CD4-positive, alpha-beta T cell (primary cell): ENCODE measurements around the gene RASA1. TPM values are rescaled to one million over a fixed set of nuclear protein-coding genes. Genes with fewer than 3 reads are reported as not detected.

Experiments used
- ATAC-seq: fragments of 200-7000 bp; cut with Tn5 transposase; one replicate; pipeline ENCODE4 v1.10.0; 2022; ENCODE audit warnings: mild to moderate bottlenecking; ENCODE audit not compliant: poor library complexity
- CTCF ChIA-PET: fragments of 350-600 bp; sonication (Branson Sonifier 250); formaldehyde crosslinking; loops from one replicate; lab custom pipeline; 2021; ENCODE audit warnings: antibody characterized with exemption, inconsistent platforms; lab: Charles Lee
- POLR2A ChIA-PET: fragments of 350-600 bp; sonication (Branson Sonifier 250); formaldehyde crosslinking; loops from one replicate; lab custom pipeline; 2021; ENCODE audit warnings: antibody characterized with exemption, inconsistent platforms; lab: Charles Lee
- DNase-seq, 14 experiments: peaks; one replicate each; pipeline ENCODE4 v3.0.0-alpha.2; 2013 to 2020; ENCODE audit warnings: mixed read lengths in 2 of 14
- H3K27ac ChIP-seq, 2 donors: one replicate each; pipeline versions ENCODE4 v1.5.1 to v1.7.0; 2013; ENCODE audit warnings: low read length in 2 of 2, low read depth in 1 of 2, mild to moderate bottlenecking in 1 of 2
- H3K27me3 ChIP-seq, 2 experiments: 1 replicate in 1 of 2; 2 replicates in 1 of 2; pipeline versions ENCODE4 v1.6.1 to v1.7.0; 2013; ENCODE audit warnings: low read length in 2 of 2, control low read depth in 1 of 2, mild to moderate bottlenecking in 1 of 2, moderate library complexity in 1 of 2; ENCODE audit not compliant: insufficient read depth in 2 of 2, control insufficient read depth in 1 of 2
- H3K36me3 ChIP-seq: one replicate; pipeline ENCODE4 v1.6.1; 2013; ENCODE audit warnings: low read length, control low read depth; ENCODE audit not compliant: insufficient read depth
- H3K4me1 ChIP-seq: one replicate; pipeline ENCODE4 v1.6.1; 2013; ENCODE audit warnings: low read length, control low read depth; ENCODE audit not compliant: insufficient read depth
- H3K4me3 ChIP-seq: one replicate; pipeline ENCODE4 v1.5.1; 2013; ENCODE audit warnings: mild to moderate bottlenecking, low read length, moderate library complexity
- H3K9me3 ChIP-seq, 2 experiments: 1 replicate in 1 of 2; 2 replicates in 1 of 2; pipeline versions ENCODE4 v1.6.1 to v1.7.0; 2013; ENCODE audit warnings: low read length in 2 of 2, mild to moderate bottlenecking in 2 of 2, control low read depth in 1 of 2, moderate library complexity in 1 of 2; ENCODE audit not compliant: control insufficient read depth in 1 of 2, insufficient read depth in 1 of 2
- H3K27ac Mint-ChIP-seq: one replicate; pipeline ENCODE4 v1.8.0; 2020; ENCODE audit warnings: mixed read lengths
- H3K27me3 Mint-ChIP-seq: one replicate; pipeline ENCODE4 v1.8.0; 2021; ENCODE audit warnings: mixed read lengths
- H3K36me3 Mint-ChIP-seq: one replicate; pipeline ENCODE4 v1.8.0; 2021; ENCODE audit warnings: low read depth, mixed read lengths
- H3K4me1 Mint-ChIP-seq: one replicate; pipeline ENCODE4 v1.8.0; 2021; ENCODE audit warnings: low read depth, mixed read lengths
- H3K4me3 Mint-ChIP-seq: one replicate; pipeline ENCODE4 v1.8.0; 2020; ENCODE audit warnings: mild to moderate bottlenecking, mixed read lengths
- H3K9me3 Mint-ChIP-seq: one replicate; pipeline ENCODE4 v1.8.0; 2020; ENCODE audit warnings: mixed read lengths
- CTCF ChIP-seq: fragments of 200-600 bp; IDR thresholded peaks from one replicate; pipeline ENCODE4 v1.8.0; 2022; ENCODE audit warnings: antibody characterized with exemption, mild to moderate bottlenecking
- intact Hi-C, 2 experiments: fragments of 100-400 bp; cut with DNase I in 1 of 2; cut with micrococcal nuclease in 1 of 2; formaldehyde crosslinking; loops; one replicate each; pipeline versions ENCODE4 v1.15.1 to v1.9.0; 2023 to 2025; cut with DNase I, micrococcal nuclease
- total RNA-seq, 174 experiments: library from RNA in 2 of 174; stranded (reverse) in 2 of 174; gene quantifications; one replicate each; pipeline ENCODE4 v1.2.3 and lab custom pipeline; 2021 to 2026

Gene RASA1
- total RNA-seq, 2 experiments from 2014 or later, result 15.1 to 15.4 TPM

DNA sequence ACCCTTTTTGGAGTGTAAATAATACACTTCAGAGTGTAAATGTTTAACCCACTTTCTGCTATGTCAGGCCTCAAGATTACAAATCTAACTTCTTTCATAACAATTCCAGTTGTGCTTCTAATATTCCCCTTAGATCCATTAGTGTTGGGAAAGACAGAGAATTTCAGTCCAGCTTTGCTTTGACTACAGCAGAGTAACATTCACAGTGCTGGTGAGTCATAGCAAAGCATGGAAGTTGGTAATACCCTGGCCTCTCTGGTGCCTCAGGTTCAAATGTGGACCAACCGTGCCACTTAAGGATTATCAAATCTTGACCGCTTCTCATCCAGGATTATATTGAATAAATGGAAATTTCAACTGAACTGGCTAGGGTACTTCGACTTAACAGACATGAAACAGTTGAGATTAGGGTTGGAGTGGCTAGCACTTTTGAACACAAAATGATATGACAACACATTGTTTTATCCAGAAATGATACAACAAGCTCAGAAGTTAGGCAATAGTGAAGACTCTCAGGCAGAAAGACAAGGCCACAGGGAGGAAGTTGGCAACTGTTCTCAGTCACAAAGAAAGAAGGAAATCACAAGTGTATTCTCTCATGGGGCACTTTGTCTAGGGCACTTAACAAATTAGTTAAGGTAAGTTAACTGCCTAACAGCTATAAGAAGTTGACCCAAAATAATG, 24.4 kb upstream of the RASA1 start:
- DNase-seq (peak in 2 of 14 experiments; percentile 22 to 36), ATAC-seq (no peak)
- intact Hi-C loops, result no loop called here
- CTCF ChIA-PET, result no interaction called here
- Histone ChIP-seq H3K27ac (no peak overlapping the region), H3K9me3 (no peaks in the 10 kb centered on the region), H3K36me3 (no peaks in the 10 kb centered on the region), H3K4me3 (no peak overlapping the region), H3K27me3 (no peaks in the 10 kb centered on the region), H3K4me1 (no peaks in the 10 kb centered on the region)
- no peak for TF ChIP-seq CTCF
- H3K4me1 Mint-ChIP-seq, result no peaks in the 10 kb centered on the region
- no peak overlapping the region for H3K27ac Mint-ChIP-seq
- H3K27me3 Mint-ChIP-seq, result no peaks in the 10 kb centered on the region
- POLR2A ChIA-PET, result no interaction called here
- H3K4me3 Mint-ChIP-seq, result no peak overlapping the region
- no peaks in the 10 kb centered on the region for H3K9me3 Mint-ChIP-seq
- H3K36me3 Mint-ChIP-seq, result no peaks in the 10 kb centered on the region

- no peaks in the 10 kb centered on the region for H3K27me3 Mint-ChIP-seq
- H3K27ac ChIP-seq, result no peak overlapping the region
- ATAC-seq (no peak), DNase-seq (no peak)
- H3K4me3 ChIP-seq, result no peak overlapping the region
- POLR2A ChIA-PET, result no interaction called here
- H3K36me3 ChIP-seq, result no peaks in the 10 kb centered on the region
- no peak overlapping the region for H3K27ac Mint-ChIP-seq
- no peak for TF ChIP-seq CTCF
- H3K36me3 Mint-ChIP-seq, result no peaks in the 10 kb centered on the region
- H3K4me1 Mint-ChIP-seq, result no peaks in the 10 kb centered on the region
- H3K9me3 Mint-ChIP-seq, result no peaks in the 10 kb centered on the region
- no peaks in the 10 kb centered on the region for H3K27me3 ChIP-seq
- no peaks in the 10 kb centered on the region for H3K9me3 ChIP-seq
- intact Hi-C loops, result no loop called here
- no peaks in the 10 kb centered on the region for H3K4me1 ChIP-seq
- CTCF ChIA-PET, result no interaction called here
- no peak overlapping the region for H3K4me3 Mint-ChIP-seq
Measured at GRCh38 chr5:87245451-87245850, 22.2 kb upstream of the RASA1 start.

- Mint-ChIP-seq H3K9me3 (no peaks in the 10 kb centered on the region), H3K27ac (no peak overlapping the region), H3K4me1 (no peaks in the 10 kb centered on the region), H3K4me3 (no peak overlapping the region), H3K36me3 (no peaks in the 10 kb centered on the region), H3K27me3 (no peaks in the 10 kb centered on the region)
- TF ChIP-seq CTCF, result no peak
- Histone ChIP-seq H3K4me3 (no peak overlapping the region), H3K27ac (no peak overlapping the region), H3K4me1 (no peaks in the 10 kb centered on the region), H3K27me3 (no peaks in the 10 kb centered on the region), H3K9me3 (no peaks in the 10 kb centered on the region), H3K36me3 (no peaks in the 10 kb centered on the region)
- DNase-seq, result no peak
- intact Hi-C loops, result no loop called here
- no peak for ATAC-seq
- POLR2A ChIA-PET, result no interaction called here
- CTCF ChIA-PET, result no interaction called here
Measured at GRCh38 chr5:87246061-87246460, 21.6 kb upstream of the RASA1 start.
